ENCODE data around the gene SMIM30. TPM values are rescaled to one million over a fixed set of nuclear protein-coding genes. Genes with fewer than 3 reads are reported as not detected.

The SMIM30 gene
- total and polyA plus RNA-seq, 2 of the 8 experiments (the other 6 are each of a cell fraction or from before 2014, with no cell fraction given) = 35.2 to 49.7 TPM

DNA sequence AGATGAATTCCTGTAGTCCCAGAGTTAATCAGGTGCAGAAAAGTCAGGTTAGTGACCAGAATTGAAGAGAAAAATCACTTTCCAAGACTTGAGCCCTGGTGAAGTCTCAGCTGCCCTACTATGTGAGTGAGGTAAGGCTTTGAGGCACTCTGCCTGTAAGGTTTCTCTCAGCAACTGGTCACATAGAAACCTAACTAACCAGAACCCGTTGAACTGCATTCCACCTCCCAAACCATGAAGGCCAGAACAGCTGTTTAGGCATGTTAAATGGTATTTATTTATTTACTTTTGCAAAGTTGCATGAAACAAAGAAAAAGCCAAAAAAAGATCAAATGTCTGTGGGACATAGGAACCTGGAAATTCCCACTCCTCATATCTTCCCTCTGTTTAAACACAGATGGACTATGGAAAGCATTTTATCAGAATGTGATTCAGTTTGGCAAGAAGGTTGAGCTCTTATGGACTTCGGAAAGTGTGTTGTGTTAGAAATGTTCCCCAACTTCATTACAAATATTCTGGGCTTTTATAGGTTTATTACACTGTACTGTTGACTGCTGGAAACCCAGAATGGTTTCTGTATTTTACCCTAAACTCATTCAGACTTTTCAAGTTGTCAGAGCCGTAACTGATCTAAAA is 19.0 kb downstream of the SMIM30 start (continued):
- TF ChIP-seq BRCA1 (IDR thresholded peaks at IDR 0.05; ENCODE audit: low read depth, low read length) = no peak
- no peak for TF ChIP-seq YY1 (IDR thresholded peaks at IDR 0.05; ENCODE audit: low read depth, low read length)
- no peak for TF ChIP-seq GABPA (IDR thresholded peaks at IDR 0.05; ENCODE audit: borderline replicate concordance, insufficient read depth, low read length)
- TF ChIP-seq BACH1 (IDR thresholded peaks at IDR 0.05; ENCODE audit: low read length) = no peak
- TF ChIP-seq ASH2L (IDR thresholded peaks at IDR 0.05; ENCODE audit: low read length) = peak; percentile 61
- TF ChIP-seq JUN (IDR thresholded peaks at IDR 0.05; ENCODE audit: low read depth, low read length) = no peak
- TF ChIP-seq EP300 (IDR thresholded peaks at IDR 0.05; ENCODE audit: borderline replicate concordance in 1 of 2, low read depth in 2 of 2, low read length in 2 of 2) = 0 out of 3 replicates have a peak, but pooled peaks of 1 of the 2 experiments have one; percentile 9
- no peak for TF ChIP-seq CBX8 (IDR thresholded peaks at IDR 0.05; ENCODE audit: borderline replicate concordance, low read depth, low read length)
- peak; percentile 48; the same call in 1 of the 2 replicates for TF ChIP-seq RBBP5 (IDR thresholded peaks at IDR 0.05; ENCODE audit: borderline replicate concordance, low read depth, low read length)
- TF ChIP-seq SAP30 (IDR thresholded peaks at IDR 0.05; ENCODE audit: insufficient read depth, insufficient replicate concordance, low read length) = no peak

Data from H1 (cell line).